Glomerular visceral epithelial cell (primary cell): ENCODE data around the gene IL17RE.
"Not testable (repeated sequence)": the region's sequence is repeated elsewhere in the genome, so short reads cannot be mapped to it uniquely, and the experiment has no call there.

ENCODE experiments used
- DNase-seq: peaks from one replicate; pipeline ENCODE4 v3.0.0-alpha.2; 2016; ENCODE audit errors: extremely low spot score

The IL17RE gene

GRCh38 chr3:9881441-9881840 lies 21.2 kb upstream of the IL17RE start:
- DNase-seq, result no peak

GRCh38 chr3:9883706-9884554 lies 18.7 kb upstream of the IL17RE start:
- DNase-seq, result no peak

- DNase-seq, result peak; percentile 61
Observed at GRCh38 chr3:9884555-9885165, 18.0 kb upstream of the IL17RE start.

DNA sequence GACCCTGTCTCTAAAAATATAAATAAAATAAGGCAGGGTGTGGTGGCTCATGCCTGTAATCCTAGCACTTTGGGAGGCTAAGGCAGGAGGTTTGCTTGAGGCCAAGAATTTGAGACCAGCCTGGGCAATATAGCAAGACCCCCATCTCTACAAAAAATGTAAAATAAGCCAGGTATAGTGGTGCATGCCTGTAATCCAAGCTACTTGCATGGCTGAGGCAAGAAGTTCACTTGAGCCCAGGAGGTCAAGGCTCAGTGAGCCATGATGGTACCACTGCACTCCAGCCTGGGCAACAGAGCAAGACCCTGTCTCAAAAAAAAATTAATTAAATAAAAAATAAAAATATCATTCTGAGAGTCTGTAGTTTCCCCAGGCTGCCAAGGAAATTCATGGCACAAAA lies 16.3 kb upstream of the IL17RE start:
- no peak for DNase-seq

DNA sequence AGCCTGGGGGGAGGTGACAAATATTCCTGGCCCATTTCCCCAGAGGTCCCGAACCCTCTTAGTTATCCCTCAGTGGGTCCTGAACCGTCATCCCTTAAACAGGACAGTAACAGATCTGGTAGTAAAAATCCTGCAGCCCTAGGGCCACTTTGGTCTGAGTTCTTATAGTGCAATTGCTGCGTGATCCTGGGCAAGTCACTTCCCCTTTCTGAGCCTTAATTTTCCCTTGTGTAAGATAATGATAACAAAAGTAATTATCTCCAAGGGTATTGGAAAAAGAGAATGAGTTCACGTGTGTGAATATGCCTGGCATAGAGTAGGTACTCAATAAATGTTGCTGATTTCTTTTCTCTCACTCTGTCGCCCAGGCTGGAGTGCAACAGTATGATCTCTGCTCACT lies 15.2 kb upstream of the IL17RE start:
- no peak for DNase-seq

GRCh38 chr3:9888540-9888939 lies 14.1 kb upstream of the IL17RE start:
- no peak for DNase-seq

- DNase-seq, result no peak
Observed at GRCh38 chr3:9889405-9889804, 13.2 kb upstream of the IL17RE start.

- peak; percentile 89 for DNase-seq
Observed at GRCh38 chr3:9890249-9891071, 12.2 kb upstream of the IL17RE start, which contains the start of gene JAGN1. JAGN1 (plus strand) TSS chr3:9890610; CDS start chr3:9890723, 113 bp downstream.

DNA sequence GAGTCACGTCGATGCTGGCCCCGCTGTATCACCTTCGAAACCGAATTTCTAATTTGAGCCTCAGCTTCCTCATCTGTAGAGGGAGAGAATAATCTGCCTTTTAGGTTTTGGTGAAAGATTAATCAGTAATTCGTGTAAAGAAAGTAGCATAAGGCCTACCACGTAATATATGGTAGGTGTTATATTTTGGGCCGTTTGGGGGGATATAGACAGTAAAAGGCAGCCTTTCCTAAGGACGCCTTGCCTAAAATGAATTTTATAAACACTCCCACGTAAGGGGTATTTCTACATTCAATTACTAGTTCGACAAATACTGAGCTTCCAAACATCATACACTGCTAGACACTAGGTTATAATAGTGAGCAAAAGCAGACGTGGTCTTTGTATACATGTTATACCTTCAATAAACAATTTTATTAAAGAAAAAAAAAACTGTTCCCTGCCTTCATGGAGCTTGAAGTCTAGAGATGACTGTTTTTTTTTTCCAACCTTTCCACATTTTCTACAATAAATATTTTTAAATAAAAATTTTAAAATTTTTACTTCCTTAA lies 11.5 kb upstream of the IL17RE start:
- DNase-seq, result no peak

GRCh38 chr3:9893739-9894138 lies 8.9 kb upstream of the IL17RE start:
- no peak for DNase-seq

GRCh38 chr3:9895715-9896114 lies 6.9 kb upstream of the IL17RE start:
- DNase-seq, result not testable (repeated sequence)

DNA sequence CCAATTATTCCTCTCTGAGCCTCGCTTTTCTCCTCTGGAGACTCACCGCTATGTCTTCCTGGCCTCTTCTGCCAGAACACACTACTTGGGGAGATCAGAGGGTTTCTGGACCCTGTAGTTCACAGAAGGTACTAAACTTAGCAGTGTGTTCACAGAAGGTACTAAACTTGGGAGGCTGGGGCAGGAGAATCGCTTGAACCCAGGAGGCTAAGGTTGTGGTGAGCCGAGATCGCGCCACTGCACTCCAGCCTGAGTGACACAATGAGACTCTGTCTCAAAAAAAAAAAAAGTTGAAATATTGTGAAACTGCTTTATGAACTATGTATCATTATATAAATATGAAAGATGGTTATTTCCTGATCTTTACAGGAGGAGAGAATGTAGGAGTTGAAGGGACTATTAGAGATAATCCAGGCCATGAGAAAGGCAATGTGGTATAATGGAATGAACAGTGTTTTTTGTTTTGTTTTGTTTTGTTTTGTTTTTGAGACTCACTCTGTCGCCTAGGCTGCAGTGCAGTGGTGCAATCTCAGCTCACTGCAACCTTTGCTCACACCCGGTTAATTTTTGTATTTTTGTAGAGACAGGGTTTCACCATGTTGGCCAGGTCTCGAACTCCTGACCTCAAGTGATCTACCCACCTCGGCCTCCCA lies 5.8 kb upstream of the IL17RE start:
- DNase-seq, result not testable (repeated sequence)

- DNase-seq, result peak; percentile 95
Observed at GRCh38 chr3:9897408-9898372, 5.0 kb upstream of the IL17RE start.

DNA sequence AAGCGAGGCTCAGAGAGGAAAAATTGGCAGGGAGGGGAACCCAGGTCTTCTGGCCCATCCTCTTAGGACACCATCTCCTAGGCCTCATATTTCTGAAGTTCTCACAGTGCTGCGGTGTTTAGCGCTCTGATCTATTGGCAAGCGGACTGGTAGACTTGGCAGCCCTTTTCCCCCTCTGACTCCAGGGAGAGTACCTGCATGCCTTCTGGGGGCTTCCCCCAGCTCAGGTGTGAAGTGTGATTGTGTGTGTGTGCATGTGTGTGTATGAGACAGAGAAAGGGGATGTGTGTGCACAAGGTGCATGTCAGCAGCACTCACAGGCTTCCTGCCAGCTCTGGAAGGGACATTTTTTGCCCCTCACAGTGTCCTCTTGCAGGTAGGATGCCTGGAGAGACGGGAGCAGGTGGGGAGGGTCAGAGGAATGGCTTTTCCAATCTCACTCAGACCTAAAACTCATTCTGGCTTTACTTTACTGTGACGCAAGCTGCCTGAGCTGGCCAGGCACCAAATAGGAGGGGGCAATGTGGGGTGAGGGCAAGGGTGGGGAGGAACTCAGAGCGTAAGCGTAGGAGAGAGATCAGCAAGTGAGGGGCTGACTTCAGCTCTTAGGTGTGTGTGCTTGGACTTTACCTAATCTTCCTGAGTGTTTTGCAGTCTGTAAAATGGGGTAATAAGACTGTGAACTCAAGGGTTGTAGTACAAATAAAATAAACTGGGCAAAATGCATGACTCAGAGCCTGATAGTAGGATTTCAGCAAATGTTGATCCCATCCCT lies 4.0 kb upstream of the IL17RE start:
- no peak for DNase-seq

DNA sequence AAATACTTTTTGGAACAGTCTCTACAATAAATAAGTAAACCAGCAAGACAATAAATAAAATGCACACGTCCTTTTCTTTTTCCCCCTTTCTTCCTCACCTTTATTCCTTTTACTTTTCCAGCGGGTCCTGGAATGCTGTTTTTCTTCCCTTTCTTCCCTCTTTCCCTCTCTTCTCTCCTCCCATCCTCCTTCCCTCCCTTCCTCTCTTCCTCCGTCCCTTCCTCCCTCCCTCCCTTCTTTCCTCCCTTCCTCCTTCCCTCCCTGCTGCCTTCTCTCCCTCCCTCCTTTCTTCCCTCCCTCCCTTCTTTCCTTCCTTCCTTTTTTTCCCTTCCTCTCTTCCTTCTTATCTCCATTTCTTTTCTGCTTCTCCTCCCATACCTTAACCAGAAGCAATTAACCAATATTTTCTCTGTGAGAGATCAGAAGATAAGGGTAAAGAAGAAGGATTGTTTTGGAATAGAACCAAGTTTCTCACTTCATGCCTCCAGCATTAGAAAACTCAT lies 3.3 kb upstream of the IL17RE start:
- no peak for DNase-seq

- DNase-seq, result not testable (repeated sequence)
Observed at GRCh38 chr3:9900965-9901415, 1.7 kb upstream of the IL17RE start.

DNA sequence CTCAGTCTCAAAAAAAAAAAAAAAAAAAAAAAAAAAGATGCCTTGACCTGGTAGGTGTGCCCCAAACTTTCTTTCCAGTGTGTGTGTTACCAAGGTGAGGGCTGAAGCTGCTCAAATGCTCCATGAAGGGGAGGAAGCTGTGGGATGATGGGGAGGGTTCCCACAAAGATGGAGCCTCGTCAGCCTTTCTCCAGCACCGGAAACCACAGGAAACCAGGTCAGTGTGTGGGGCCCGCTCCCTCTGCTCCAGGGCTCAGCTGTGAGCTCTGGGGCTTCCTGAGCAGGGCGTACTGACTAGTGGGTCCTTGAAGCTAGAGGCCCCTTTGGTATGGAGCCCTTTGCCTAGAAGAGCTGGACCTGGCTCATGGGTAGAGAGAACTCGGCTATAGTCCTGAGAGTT lies 681 bp upstream of the IL17RE start:
- no peak for DNase-seq

DNA sequence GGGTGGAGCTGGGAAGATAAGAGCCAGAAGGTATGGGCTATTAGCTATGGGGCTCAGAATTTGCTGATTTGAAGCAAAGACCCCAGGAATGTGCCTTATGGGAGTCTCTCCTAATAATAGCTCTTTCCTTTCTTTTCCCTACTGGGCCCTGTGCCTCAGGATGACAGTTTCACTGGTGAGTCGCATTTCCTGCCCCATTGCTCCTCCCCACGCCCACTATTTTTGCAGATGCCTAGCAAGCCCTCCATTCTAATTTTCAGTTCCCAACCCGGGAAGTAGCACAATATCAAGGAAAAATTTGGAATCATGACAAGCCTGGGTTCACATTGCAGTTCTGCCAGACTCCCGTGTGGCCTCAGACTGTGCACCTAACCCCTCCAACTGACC lies 583 bp downstream of the IL17RE start:
- DNase-seq, result no peak

GRCh38 chr3:9903904-9904303 lies 1.3 kb downstream of the IL17RE start:
- DNase-seq, result no peak
